Common myeloid progenitor, CD34-positive (primary cell): Measurements from ENCODE around the gene ABHD16B.

Experiments
- CTCF ChIA-PET: fragments of 350-600 bp; sonication (Branson Sonifier 250); formaldehyde crosslinking; loops from one replicate; lab custom pipeline; 2021; ENCODE audit warnings: antibody characterized with exemption; lab: Charles Lee
- POLR2A ChIA-PET: fragments of 350-600 bp; sonication (Branson Sonifier 250); formaldehyde crosslinking; loops from one replicate; lab custom pipeline; 2021; ENCODE audit warnings: antibody characterized with exemption; lab: Charles Lee
- DNase-seq, 3 donors: peaks; one replicate each; pipeline versions ENCODE4 v3.0.0 to v3.0.0-alpha.2; 2013
- H3K27ac ChIP-seq, 2 experiments: 1 replicate in 1 of 2; 2 replicates in 1 of 2; pipeline ENCODE4 v1.7.0; 2013; ENCODE audit warnings: inconsistent platforms in 2 of 2, low read length in 2 of 2, mild to moderate bottlenecking in 2 of 2, low read depth in 1 of 2, moderate library complexity in 1 of 2; ENCODE audit not compliant: severe bottlenecking in 2 of 2, insufficient read depth in 1 of 2, poor library complexity in 1 of 2
- H3K27me3 ChIP-seq, 5 experiments: replicated peaks in 2 of 5; 1 replicate in 3 of 5; 2 replicates in 2 of 5; pipeline versions ENCODE4 v1.6.1 to v1.7.0; 2013; ENCODE audit warnings: low read length in 4 of 5, mild to moderate bottlenecking in 2 of 5, moderate library complexity in 2 of 5, inconsistent platforms in 1 of 5; ENCODE audit not compliant: insufficient read depth in 5 of 5, control insufficient read depth in 4 of 5
- H3K36me3 ChIP-seq, 4 experiments: 1 replicate in 2 of 4; 2 replicates in 2 of 4; pipeline versions ENCODE4 v1.6.1 to v1.7.0; 2013; ENCODE audit warnings: low read length in 3 of 4, control low read depth in 1 of 4, mild to moderate bottlenecking in 1 of 4; ENCODE audit not compliant: control insufficient read depth in 4 of 4, insufficient read depth in 4 of 4
- H3K4me1 ChIP-seq, 4 experiments: 1 replicate in 3 of 4; 2 replicates in 1 of 4; pipeline versions ENCODE4 v1.6.1 to v1.7.1; 2013; ENCODE audit warnings: low read length in 3 of 4, mild to moderate bottlenecking in 3 of 4, control low read depth in 1 of 4, inconsistent platforms in 1 of 4, moderate library complexity in 1 of 4; ENCODE audit not compliant: control insufficient read depth in 4 of 4, insufficient read depth in 4 of 4; ENCODE audit errors: control extremely low read depth in 1 of 4
- H3K4me3 ChIP-seq, 7 experiments: 1 replicate in 4 of 7; 2 replicates in 3 of 7; pipeline versions ENCODE4 v1.5.1 to v1.7.0; 2013; ENCODE audit warnings: mild to moderate bottlenecking in 7 of 7, low read length in 6 of 7, moderate library complexity in 6 of 7, inconsistent platforms in 2 of 7, low read depth in 2 of 7, control low read depth in 1 of 7; ENCODE audit not compliant: insufficient read depth in 4 of 7, control insufficient read depth in 1 of 7; ENCODE audit errors: extremely low read depth in 1 of 7
- H3K9me3 ChIP-seq, 5 experiments: 1 replicate in 4 of 5; 2 replicates in 1 of 5; pipeline versions ENCODE4 v1.6.1 to v1.7.1; 2013; ENCODE audit warnings: low read length in 4 of 5, mild to moderate bottlenecking in 2 of 5, inconsistent platforms in 1 of 5, low read depth in 1 of 5, moderate library complexity in 1 of 5; ENCODE audit not compliant: control insufficient read depth in 4 of 5, insufficient read depth in 2 of 5; ENCODE audit errors: control extremely low read depth in 1 of 5
- WGBS: methylation state at CpG from one replicate; pipeline ENCODE4 v1.1.5; 2013; ENCODE audit not compliant: insufficient coverage; 5-methylcytosine and 5-hydroxymethylcytosine counted together

Gene ABHD16B

GRCh38 chr20:63843222-63843621 is 18.1 kb upstream of the ABHD16B start:
- POLR2A ChIA-PET: no interaction called here
- H3K4me3 ChIP-seq: peak overlapping the region in 1 of 7 experiments; percentile 10
- H3K9me3 ChIP-seq: no peaks in the 10 kb centered on the region
- CTCF ChIA-PET: interaction anchor here (1.5 kb wide), 1 partner anchor 19 kb away, joined by 3 read pairs; no protein-coding TSS in a partner anchor
- 95% methylated on average over 12 of the region's 12 CpGs for WGBS
- no peak overlapping the region for H3K27ac ChIP-seq
- H3K36me3 ChIP-seq: no peaks in the 10 kb centered on the region
- no peaks in the 10 kb centered on the region for H3K27me3 ChIP-seq
- peaks cover 2 to 65% (median 63%) of the 10 kb centered on the region in 4 experiments for H3K4me1 ChIP-seq
- no peak for DNase-seq

- Histone ChIP-seq H3K9me3 (no peaks in the 10 kb centered on the region), H3K27ac (no peak overlapping the region), H3K36me3 (no peaks in the 10 kb centered on the region), H3K27me3 (no peaks in the 10 kb centered on the region), H3K4me3 (peak overlapping the region in 4 of 7 experiments; percentile 10 to 64 (median 46)), H3K4me1 (peaks cover 2 to 71% (median 67%) of the 10 kb centered on the region in 4 experiments)
- ChIA-PET POLR2A (interaction anchor here (0.9 to 2.3 kb wide), 2 partner anchors 15 to 20 kb away, joined by 3 to 5 read pairs; no protein-coding TSS in a partner anchor), CTCF (interaction anchor here (0.8 to 1.5 kb wide), 2 partner anchors 19 to 38 kb away, joined by 3 read pairs; no protein-coding TSS in a partner anchor)
- WGBS: 11% methylated on average over 16 of the region's 16 CpGs
- DNase-seq: peak in 1 of 3 donors; percentile 48
Measured at GRCh38 chr20:63843778-63844177, 17.5 kb upstream of the ABHD16B start.

- peak in 1 of 3 donors; percentile 62 for DNase-seq
- ChIA-PET CTCF (interaction anchor here (0.8 kb wide), 1 partner anchor 39 kb away, joined by 3 read pairs; no protein-coding TSS in a partner anchor), POLR2A (interaction anchor here (0.9 to 2.3 kb wide), 2 partner anchors 14 to 20 kb away, joined by 3 to 5 read pairs; no protein-coding TSS in a partner anchor)
- no peak overlapping the region for H3K27ac ChIP-seq
- 0% methylated on average over 6 of the region's 9 CpGs for WGBS
- H3K27me3 ChIP-seq: no peaks in the 10 kb centered on the region
- peak overlapping the region in 5 of 7 experiments; percentile 15 to 64 (median 50) for H3K4me3 ChIP-seq
- H3K36me3 ChIP-seq: no peaks in the 10 kb centered on the region
- no peaks in the 10 kb centered on the region for H3K9me3 ChIP-seq
- peaks cover 2 to 73% (median 67%) of the 10 kb centered on the region in 4 experiments for H3K4me1 ChIP-seq
Measured at GRCh38 chr20:63844511-63844991, 16.7 kb upstream of the ABHD16B start.

- Histone ChIP-seq H3K9me3 (no peaks in the 10 kb centered on the region), H3K4me1 (peaks cover 2 to 82% (median 76%) of the 10 kb centered on the region in 4 experiments), H3K4me3 (peak overlapping the region in 5 of 7 experiments; percentile 19 to 69 (median 48)), H3K36me3 (no peaks in the 10 kb centered on the region), H3K27me3 (no peaks in the 10 kb centered on the region), H3K27ac (no peak overlapping the region)
- DNase-seq: peak in 2 of 3 donors; percentile 52 to 67
- WGBS: 3% methylated on average over 7 of the region's 24 CpGs
- ChIA-PET POLR2A (interaction anchor here (2.3 kb wide), 1 partner anchor 13 kb away, joined by 5 read pairs; no protein-coding TSS in a partner anchor), CTCF (interaction anchor here (1.1 kb wide), 1 partner anchor 12 kb away, joined by 3 read pairs; no protein-coding TSS in a partner anchor)
Measured at GRCh38 chr20:63846128-63846771, 15.0 kb upstream of the ABHD16B start.

GRCh38 chr20:63846888-63847236 is 14.4 kb upstream of the ABHD16B start:
- no peaks in the 10 kb centered on the region for H3K27me3 ChIP-seq
- H3K4me1 ChIP-seq: peaks cover 2 to 82% (median 75%) of the 10 kb centered on the region in 4 experiments
- H3K4me3 ChIP-seq: peak overlapping the region in 4 of 7 experiments; percentile 19 to 69 (median 38)
- no peak overlapping the region for H3K27ac ChIP-seq
- POLR2A ChIA-PET: no interaction called here
- CTCF ChIA-PET: interaction anchor here (1.8 kb wide), 1 partner anchor 12 kb away, joined by 5 read pairs; no protein-coding TSS in a partner anchor
- DNase-seq: no peak
- no peaks in the 10 kb centered on the region for H3K9me3 ChIP-seq
- H3K36me3 ChIP-seq: no peaks in the 10 kb centered on the region
- no CpG with 5 or more reads among the region's 3 CpGs for WGBS

- WGBS: 3% methylated on average over 3 of the region's 16 CpGs
- Histone ChIP-seq H3K9me3 (no peaks in the 10 kb centered on the region), H3K4me1 (peaks cover 2 to 78% (median 73%) of the 10 kb centered on the region in 4 experiments), H3K36me3 (no peaks in the 10 kb centered on the region), H3K4me3 (peak overlapping the region in 6 of 7 experiments; percentile 8 to 48 (median 32)), H3K27me3 (no peaks in the 10 kb centered on the region), H3K27ac (peak overlapping the region in 1 of 2 experiments; percentile 34)
- ChIA-PET CTCF (interaction anchor here (0.7 to 1.8 kb wide), 3 partner anchors 12 to 310 kb away, joined by 3 to 5 read pairs (median 3); partner anchors contain the start of gene PTK6), POLR2A (interaction anchor here (1.2 kb wide), 1 partner anchor 12 kb away, joined by 8 read pairs; no protein-coding TSS in a partner anchor)
- DNase-seq: peak in 2 of 3 donors; percentile 56 to 71
Measured at GRCh38 chr20:63847237-63848002, 13.9 kb upstream of the ABHD16B start.
